ENCODE measurements around the gene PXDN. TPM values are rescaled to one million over a fixed set of nuclear protein-coding genes. Genes with fewer than 3 reads are reported as not detected.

PXDN gene
- total and polyA plus RNA-seq, 2 of the 13 experiments (the other 11 are each of a cell fraction or from before 2014, with no cell fraction given), result not detected

- Histone ChIP-seq H3K9me3 (ENCODE audit: low read length) (no peaks in the 10 kb centered on the region), H2AFZ (ENCODE audit: low read length) (no peak overlapping the region), H3K27ac (ENCODE audit: extremely low read length, insufficient read depth, low read length) (no peak overlapping the region), H3K27me3 (ENCODE audit: control insufficient read depth in 1 of 2, insufficient read depth in 2 of 2, low read length in 2 of 2) (peaks cover 8 to 66% of the 10 kb centered on the region in 2 experiments), H3K4me2 (ENCODE audit: low read depth, low read length) (no peak overlapping the region), H3K9ac (ENCODE audit: insufficient read depth, low read depth, low read length) (no peak overlapping the region), H4K20me1 (ENCODE audit: insufficient read depth, low read length) (no peaks in the 10 kb centered on the region), H3K36me3 (replicated peaks in 1 of 2; ENCODE audit: control insufficient read depth in 1 of 2, insufficient read depth in 2 of 2, low read length in 2 of 2) (no peaks in the 10 kb centered on the region), H3K4me3 (replicated peaks in 1 of 3; ENCODE audit: insufficient read depth in 1 of 3, low read depth in 2 of 3, low read length in 3 of 3) (no peak overlapping the region), H3K4me1 (ENCODE audit: insufficient read depth, low read length) (no peaks in the 10 kb centered on the region), H3K79me2 (ENCODE audit: insufficient read depth, low read length) (no peaks in the 10 kb centered on the region)
- no TSS peak for BruUV-seq (replicated peaks)
- CTCF ChIA-PET (ENCODE audit: low intra/inter-chr PET ratio, low total read pairs), result no interaction called here
- no peak for FAIRE-seq
- in situ Hi-C loops (cut with HindIII; ENCODE audit: extremely low pct_ligation_motif_present, low pct_unique_long_range_greater_than_20kb), result no loop called here
- no peak for DNase-seq (ENCODE audit: low spot score)
- POLR2A ChIA-PET, result no interaction called here
- 62% methylated on average over 18 of the region's 18 CpGs for WGBS (ENCODE audit: low lambda C conversion rate)
- no peak for ATAC-seq
- TF ChIP-seq SOX13 (IDR thresholded peaks at IDR 0.05), result no peak
- TF ChIP-seq SOX13 (CRISPR knock-in tag; conservative IDR thresholded peaks at IDR 0.05 in 1 of 2, IDR thresholded peaks at IDR 0.05 in 1 of 2), result no peak
- TF ChIP-seq SP2 (CRISPR knock-in tag; IDR thresholded peaks at IDR 0.05), result no peak
- no peak for TF ChIP-seq ZNF335 (CRISPR knock-in tag; IDR thresholded peaks at IDR 0.05)
- intact Hi-C loops (cut with micrococcal nuclease; ENCODE audit: unreplicated experiment), result no loop called here
These were observed 79.6 kb downstream of the PXDN start for GRCh38 chr2:1664698-1665097.

DNA sequence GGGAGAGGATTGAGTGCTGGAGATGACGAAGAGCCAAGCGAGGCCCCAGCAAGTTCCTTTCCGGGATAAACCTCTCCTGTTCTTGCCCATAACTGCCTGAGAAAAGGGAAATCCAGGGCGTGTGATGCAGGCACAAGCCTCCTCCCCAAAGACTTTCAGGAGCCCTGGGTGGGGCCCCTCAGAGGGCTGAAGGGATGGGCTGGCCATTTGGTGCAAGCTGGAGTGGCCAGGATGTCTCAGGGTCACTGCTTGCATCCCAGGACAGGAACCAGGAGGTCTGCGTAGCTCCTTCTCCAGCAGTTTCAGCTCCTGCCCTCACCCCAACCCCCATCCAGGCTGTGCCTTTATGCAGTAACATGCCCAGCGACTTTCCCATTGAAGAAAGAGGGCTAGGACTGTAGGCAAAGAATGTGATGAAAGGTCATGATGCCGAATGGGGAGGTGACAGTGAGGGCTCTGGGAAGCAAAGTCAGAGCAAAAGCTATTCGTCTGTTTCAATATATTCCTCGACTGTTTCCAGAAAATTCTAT lies 80.2 kb downstream of the PXDN start:
- no peaks in the 10 kb centered on the region for H4K20me1 ChIP-seq (ENCODE audit: insufficient read depth, low read length)
- H3K36me3 ChIP-seq (replicated peaks in 1 of 2; ENCODE audit: control insufficient read depth in 1 of 2, insufficient read depth in 2 of 2, low read length in 2 of 2), result no peaks in the 10 kb centered on the region
- H3K79me2 ChIP-seq (ENCODE audit: insufficient read depth, low read length), result no peaks in the 10 kb centered on the region
- CTCF ChIA-PET (ENCODE audit: low intra/inter-chr PET ratio, low total read pairs), result no interaction called here
- H3K9me3 ChIP-seq (ENCODE audit: low read length), result no peaks in the 10 kb centered on the region
- intact Hi-C loops (cut with micrococcal nuclease; ENCODE audit: unreplicated experiment), result no loop called here
- no peak for FAIRE-seq
- no peak for DNase-seq (ENCODE audit: low spot score)
- H3K4me2 ChIP-seq (ENCODE audit: low read depth, low read length), result no peak overlapping the region
- H3K9ac ChIP-seq (ENCODE audit: insufficient read depth, low read depth, low read length), result no peak overlapping the region
- no peaks in the 10 kb centered on the region for H3K4me1 ChIP-seq (ENCODE audit: insufficient read depth, low read length)
- POLR2A ChIA-PET, result no interaction called here
- in situ Hi-C loops (cut with HindIII; ENCODE audit: extremely low pct_ligation_motif_present, low pct_unique_long_range_greater_than_20kb), result no loop called here
- H3K27me3 ChIP-seq (ENCODE audit: control insufficient read depth in 1 of 2, insufficient read depth in 2 of 2, low read length in 2 of 2), result peaks cover 8 to 67% of the 10 kb centered on the region in 2 experiments
- H3K4me3 ChIP-seq (replicated peaks in 1 of 3; ENCODE audit: insufficient read depth in 1 of 3, low read depth in 2 of 3, low read length in 3 of 3), result no peak overlapping the region
- WGBS (ENCODE audit: low lambda C conversion rate), result 3% methylated on average over 8 of the region's 9 CpGs
- H2AFZ ChIP-seq (ENCODE audit: low read length), result no peak overlapping the region
- ATAC-seq, result no peak
- no TSS peak for BruUV-seq (replicated peaks)
- H3K27ac ChIP-seq (ENCODE audit: extremely low read length, insufficient read depth, low read length), result no peak overlapping the region
- TF ChIP-seq ZNF607 (CRISPR knock-in tag; IDR thresholded peaks at IDR 0.05; ENCODE audit: borderline replicate concordance) (no peak), ZNF570 (CRISPR knock-in tag; IDR thresholded peaks at IDR 0.05; ENCODE audit: borderline replicate concordance) (no peak), ZNF672 (CRISPR knock-in tag; IDR thresholded peaks at IDR 0.05) (no peak), ZMYM3 (CRISPR knock-in tag; IDR thresholded peaks at IDR 0.05) (no peak), PATZ1 (CRISPR knock-in tag; IDR thresholded peaks at IDR 0.05) (no peak), MED13 (CRISPR knock-in tag; IDR thresholded peaks at IDR 0.05) (no peak), RORA (CRISPR knock-in tag; IDR thresholded peaks at IDR 0.05) (no peak)
- TF ChIP-seq, protein P1, sequence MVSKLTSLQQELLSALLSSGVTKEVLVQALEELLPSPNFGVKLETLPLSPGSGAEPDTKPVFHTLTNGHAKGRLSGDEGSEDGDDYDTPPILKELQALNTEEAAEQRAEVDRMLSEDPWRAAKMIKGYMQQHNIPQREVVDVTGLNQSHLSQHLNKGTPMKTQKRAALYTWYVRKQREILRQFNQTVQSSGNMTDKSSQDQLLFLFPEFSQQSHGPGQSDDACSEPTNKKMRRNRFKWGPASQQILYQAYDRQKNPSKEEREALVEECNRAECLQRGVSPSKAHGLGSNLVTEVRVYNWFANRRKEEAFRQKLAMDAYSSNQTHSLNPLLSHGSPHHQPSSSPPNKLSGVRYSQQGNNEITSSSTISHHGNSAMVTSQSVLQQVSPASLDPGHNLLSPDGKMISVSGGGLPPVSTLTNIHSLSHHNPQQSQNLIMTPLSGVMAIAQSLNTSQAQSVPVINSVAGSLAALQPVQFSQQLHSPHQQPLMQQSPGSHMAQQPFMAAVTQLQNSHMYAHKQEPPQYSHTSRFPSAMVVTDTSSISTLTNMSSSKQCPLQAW (CRISPR knock-in tag; IDR thresholded peaks at IDR 0.05), result no peak
